ENCODE data around the gene GMDS.

- TF ChIP-seq EP300 (IDR thresholded peaks at IDR 0.05) = no peak
- TF ChIP-seq CTCF (IDR thresholded peaks at IDR 0.05) = no peak
Observed at GRCh38 chr6:2007165-2007564, 238.2 kb downstream of the GMDS start.

Measured in ovary (tissue), 3 donors.